Astrocyte of the spinal cord (primary cell): ENCODE measurements around the gene PHLDB3.
"Not testable (repeated sequence)": the region's sequence is repeated elsewhere in the genome, so short reads cannot be mapped to it uniquely, and the experiment has no call there.

Source experiments
- DNase-seq: peaks from one replicate; pipeline ENCODE4 v3.0.0; 2011; ENCODE audit warnings: low read depth, low spot score
- H3K4me3 ChIP-seq: 2 replicates; pipeline ENCODE4 v1.5.1; 2011; ENCODE audit warnings: low read depth, mild to moderate bottlenecking, low read length, moderate library complexity
- CTCF ChIP-seq: IDR thresholded peaks from 2 replicates; pipeline ENCODE4 v1.5.1; 2012; ENCODE audit warnings: low read depth, mild to moderate bottlenecking, low read length, inconsistent platforms
- in situ Hi-C: cut with HindIII; loops from 2 replicates; pipeline ENCODE4 v1.10.0; 2017; ENCODE audit warnings: low sequenced_read_pairs

The PHLDB3 gene

GRCh38 chr19:43439709-43440063, 64.9 kb downstream of the PHLDB3 start:
- in situ Hi-C loops, result no loop called here
- no peak overlapping the region for H3K4me3 ChIP-seq
- DNase-seq, result no peak
- TF ChIP-seq CTCF, result no peak

- no peak overlapping the region for H3K4me3 ChIP-seq
- TF ChIP-seq CTCF, result no peak
- in situ Hi-C loops, result no loop called here
- no peak for DNase-seq
Measured at GRCh38 chr19:43439032-43439708, 65.4 kb downstream of the PHLDB3 start.

- no peak for TF ChIP-seq CTCF
- DNase-seq, result no peak
- in situ Hi-C loops, result no loop called here
- H3K4me3 ChIP-seq, result no peak overlapping the region
Measured at GRCh38 chr19:43438291-43439031, 66.1 kb downstream of the PHLDB3 start.

- H3K4me3 ChIP-seq, result no peak overlapping the region
- in situ Hi-C loops, result no loop called here
- no peak for TF ChIP-seq CTCF
- DNase-seq, result no peak
Measured at GRCh38 chr19:43437712-43438111, 66.8 kb downstream of the PHLDB3 start.

- in situ Hi-C loops, H3K4me3 ChIP-seq, DNase-seq: not testable (repeated sequence)
Measured at GRCh38 chr19:43437284-43437683, 67.3 kb downstream of the PHLDB3 start.

GRCh38 chr19:43435775-43436174, 68.8 kb downstream of the PHLDB3 start:
- in situ Hi-C loops, result no loop called here
- no peak for TF ChIP-seq CTCF
- no peak for DNase-seq
- no peak overlapping the region for H3K4me3 ChIP-seq

- in situ Hi-C loops, result no loop called here
- TF ChIP-seq CTCF, result no peak
- DNase-seq, result no peak
- H3K4me3 ChIP-seq, result no peak overlapping the region
Measured at GRCh38 chr19:43433689-43434088, 70.9 kb downstream of the PHLDB3 start.
